ENCODE measurements around the gene GNG8.

Gene GNG8

DNA sequence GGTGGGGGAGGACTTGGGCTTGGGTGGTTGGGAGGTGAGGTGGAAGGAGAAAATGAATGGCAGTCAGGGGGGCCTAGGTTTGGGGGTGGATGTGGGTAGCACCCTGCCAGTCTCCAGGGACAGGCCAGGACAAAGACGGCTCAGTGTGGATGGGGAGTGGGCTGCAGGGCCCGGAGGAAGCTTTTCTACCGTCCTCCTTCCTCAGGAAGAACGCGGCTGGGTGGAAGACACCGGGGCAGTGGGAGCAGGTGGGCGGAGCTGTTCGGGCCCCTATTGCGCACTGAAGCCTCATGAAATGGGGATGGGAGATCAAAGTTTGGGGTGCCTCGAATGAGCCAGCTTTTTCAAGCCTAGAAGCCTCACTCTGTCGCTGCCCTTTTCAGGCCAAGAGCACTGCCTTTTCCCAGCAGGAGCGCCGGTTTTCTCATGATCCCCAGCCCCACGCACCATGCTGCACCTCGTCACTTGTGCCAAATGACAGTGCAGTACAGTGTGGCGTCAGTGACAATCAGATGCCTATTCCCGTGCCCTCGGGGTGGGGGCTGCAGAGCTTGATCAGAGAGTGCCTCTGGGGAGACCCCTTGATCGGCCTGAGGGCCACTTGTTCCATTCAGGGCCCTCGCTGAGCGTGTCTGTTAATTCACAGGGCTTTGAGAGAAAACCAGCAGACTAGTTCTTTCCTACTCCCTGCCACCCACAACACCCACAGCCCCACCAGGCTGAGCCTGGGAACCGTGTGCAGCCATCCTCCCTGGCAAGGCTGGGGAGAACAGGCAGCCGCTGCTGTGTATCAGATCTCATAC, 33.4 kb downstream of the GNG8 start:
- peak overlapping the region; percentile 47 for H2AFZ ChIP-seq
- no peaks in the 10 kb centered on the region for H3K9me3 ChIP-seq (ENCODE audit: control insufficient read depth, low read length)
- peaks cover 21% of the 10 kb centered on the region for H3K79me2 ChIP-seq
- peak overlapping the region; percentile 98 for H3K4me3 ChIP-seq (ENCODE audit: low read depth, low read length)
- peak overlapping the region; percentile 100 for H3K27ac ChIP-seq
- peaks cover 16% of the 10 kb centered on the region for H3K4me1 ChIP-seq
- no peak overlapping the region for H3K9ac ChIP-seq
- H3K27me3 ChIP-seq (ENCODE audit: control insufficient read depth, insufficient read depth, low read length), result no peaks in the 10 kb centered on the region
- peak overlapping the region; percentile 98 for H3K4me2 ChIP-seq (ENCODE audit: low read length)
- H3K36me3 ChIP-seq (ENCODE audit: control insufficient read depth, insufficient read depth, low read length), result no peaks in the 10 kb centered on the region
- no peak for TF ChIP-seq CTCF (IDR thresholded peaks at IDR 0.05)

DNA sequence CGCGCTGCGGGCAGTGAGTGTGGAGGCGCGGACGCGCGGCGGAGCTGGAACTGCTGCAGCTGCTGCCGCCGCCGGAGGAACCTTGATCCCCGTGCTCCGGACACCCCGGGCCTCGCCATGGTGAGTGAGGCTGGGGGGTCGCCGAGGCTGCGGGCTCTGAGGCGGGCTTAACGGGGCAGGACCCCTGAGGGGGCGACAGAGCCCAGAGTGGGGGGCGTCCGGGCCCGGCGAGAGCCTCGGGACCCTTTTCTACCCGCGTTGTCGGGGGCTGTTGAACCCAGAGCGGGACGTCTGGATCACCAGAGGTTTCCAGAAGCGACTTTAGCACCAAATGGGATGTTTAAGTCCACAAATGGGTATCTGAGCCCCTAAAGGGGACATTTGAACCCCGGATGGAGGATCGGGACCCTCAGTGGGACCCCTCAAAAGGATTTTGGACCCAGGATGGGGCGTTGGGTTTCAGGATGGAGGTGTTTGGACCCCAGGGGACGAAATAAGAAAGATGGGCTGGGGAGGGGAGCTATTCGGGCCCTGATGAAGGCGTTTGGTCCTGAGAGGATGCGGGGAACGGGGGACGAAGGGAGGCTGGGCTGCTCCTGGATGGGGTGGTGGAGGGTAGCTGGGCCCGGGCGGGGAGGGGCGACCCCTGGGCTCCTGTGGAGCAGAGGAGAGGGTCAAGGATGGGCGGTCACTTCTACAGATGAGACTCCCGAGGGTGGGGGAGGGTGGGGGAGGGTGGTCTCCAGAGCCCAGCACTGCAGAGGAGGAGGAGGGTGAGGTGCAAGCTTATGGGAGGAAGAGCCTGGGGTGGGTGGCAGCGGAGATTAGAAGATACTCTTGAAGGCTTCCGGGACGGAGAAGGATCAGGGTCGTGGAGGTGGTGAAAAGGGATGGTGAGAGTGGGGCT, 34.4 kb downstream of the GNG8 start, which contains the start of gene CALM3:
CALM3 (plus strand) TSS at position 13 of the 907 bp plus-strand sequence; CDS start at position 118, 105 bp downstream.
- no peaks in the 10 kb centered on the region for H3K27me3 ChIP-seq (ENCODE audit: control insufficient read depth, insufficient read depth, low read length)

GRCh38 chr19:46600384-46601317, 35.4 kb downstream of the GNG8 start:
- Histone ChIP-seq H3K4me2 (ENCODE audit: low read length) (peak overlapping the region; percentile 73), H3K27me3 (ENCODE audit: control insufficient read depth, insufficient read depth, low read length) (no peaks in the 10 kb centered on the region), H3K27ac (peak overlapping the region; percentile 100), H3K36me3 (ENCODE audit: control insufficient read depth, insufficient read depth, low read length) (no peaks in the 10 kb centered on the region), H3K4me1 (peaks cover 16% of the 10 kb centered on the region), H2AFZ (peak overlapping the region; percentile 100), H3K9me3 (ENCODE audit: control insufficient read depth, low read length) (no peaks in the 10 kb centered on the region), H3K79me2 (peaks cover 21% of the 10 kb centered on the region), H3K9ac (peak overlapping the region; percentile 90), H3K4me3 (ENCODE audit: low read depth, low read length) (peak overlapping the region; percentile 98)
- no peak for TF ChIP-seq CTCF (IDR thresholded peaks at IDR 0.05)

More for the DNA sequence above, 34.4 kb downstream of the GNG8 start, which contains the start of gene CALM3:
- Histone ChIP-seq H3K4me1 (peaks cover 16% of the 10 kb centered on the region), H3K36me3 (ENCODE audit: control insufficient read depth, insufficient read depth, low read length) (no peaks in the 10 kb centered on the region), H2AFZ (peak within 1 kb of the TSS; percentile 100), H3K79me2 (peaks cover 21% of the 10 kb centered on the region), H3K4me3 (ENCODE audit: low read depth, low read length) (peak within 1 kb of the TSS; percentile 98), H3K9ac (peak within 1 kb of the TSS; percentile 94), H3K9me3 (ENCODE audit: control insufficient read depth, low read length) (no peaks in the 10 kb centered on the region), H3K4me2 (ENCODE audit: low read length) (peak within 1 kb of the TSS; percentile 98), H3K27ac (peak within 1 kb of the TSS; percentile 100)
- TF ChIP-seq CTCF (IDR thresholded peaks at IDR 0.05), result no peak

- peaks cover 16% of the 10 kb centered on the region for H3K4me1 ChIP-seq
- peak overlapping the region; percentile 100 for H2AFZ ChIP-seq
- TF ChIP-seq CTCF (IDR thresholded peaks at IDR 0.05), result no peak
- peak overlapping the region; percentile 90 for H3K9ac ChIP-seq
- H3K9me3 ChIP-seq (ENCODE audit: control insufficient read depth, low read length), result no peaks in the 10 kb centered on the region
- no peaks in the 10 kb centered on the region for H3K27me3 ChIP-seq (ENCODE audit: control insufficient read depth, insufficient read depth, low read length)
- H3K4me3 ChIP-seq (ENCODE audit: low read depth, low read length), result peak overlapping the region; percentile 98
- no peaks in the 10 kb centered on the region for H3K36me3 ChIP-seq (ENCODE audit: control insufficient read depth, insufficient read depth, low read length)
- H3K4me2 ChIP-seq (ENCODE audit: low read length), result peak overlapping the region; percentile 73
- H3K27ac ChIP-seq, result peak overlapping the region; percentile 100
- H3K79me2 ChIP-seq, result peaks cover 21% of the 10 kb centered on the region
Measured at GRCh38 chr19:46599716-46600373, 36.2 kb downstream of the GNG8 start.

Measured in parathyroid adenoma (tissue), 2 donors.